ENCODE measurements around the gene RBBP8.

The RBBP8 gene

GRCh38 chr18:23020555-23021294 is 87.6 kb downstream of the RBBP8 start:
- no peak for TF ChIP-seq NFIC (IDR thresholded peaks at IDR 0.05)
- TF ChIP-seq MAX (IDR thresholded peaks at IDR 0.05), result no peak
- TF ChIP-seq CREB1 (IDR thresholded peaks at IDR 0.05; ENCODE audit: low read depth), result no peak
- TF ChIP-seq EGR1 (IDR thresholded peaks at IDR 0.05), result no peak
- TF ChIP-seq CEBPB (IDR thresholded peaks at IDR 0.05), result no peak
- TF ChIP-seq USF1 (IDR thresholded peaks at IDR 0.05), result no peak
- no peak for TF ChIP-seq REST (IDR thresholded peaks at IDR 0.05; ENCODE audit: low read depth)
- no peak for TF ChIP-seq RAD21 (IDR thresholded peaks at IDR 0.05; ENCODE audit: low read depth)
- no peak for TF ChIP-seq TEAD4 (IDR thresholded peaks at IDR 0.05)
- TF ChIP-seq TCF12 (IDR thresholded peaks at IDR 0.05; ENCODE audit: low read depth), result no peak
- TF ChIP-seq EP300 (IDR thresholded peaks at IDR 0.05; ENCODE audit: borderline replicate concordance), result no peak
- no peak for TF ChIP-seq FOXM1 (IDR thresholded peaks at IDR 0.05; ENCODE audit: borderline replicate concordance, low read depth)
- TF ChIP-seq YY1 (IDR thresholded peaks at IDR 0.05; ENCODE audit: low read depth), result no peak
- TF ChIP-seq ZBTB7A (IDR thresholded peaks at IDR 0.05; ENCODE audit: low read depth), result no peak
- TF ChIP-seq TAF1 (IDR thresholded peaks at IDR 0.05; ENCODE audit: low read depth), result no peak

GRCh38 chr18:23021623-23022022 is 88.5 kb downstream of the RBBP8 start:
- TF ChIP-seq TCF12 (IDR thresholded peaks at IDR 0.05; ENCODE audit: low read depth) (no peak), USF1 (IDR thresholded peaks at IDR 0.05) (no peak), TEAD4 (IDR thresholded peaks at IDR 0.05) (no peak), YY1 (IDR thresholded peaks at IDR 0.05; ENCODE audit: low read depth) (no peak), EP300 (IDR thresholded peaks at IDR 0.05; ENCODE audit: borderline replicate concordance) (no peak), REST (IDR thresholded peaks at IDR 0.05; ENCODE audit: low read depth) (no peak), TAF1 (IDR thresholded peaks at IDR 0.05; ENCODE audit: low read depth) (no peak), NFIC (IDR thresholded peaks at IDR 0.05) (no peak)

GRCh38 chr18:23032030-23032582 is 99.0 kb downstream of the RBBP8 start:
- no peak for TF ChIP-seq CEBPB (IDR thresholded peaks at IDR 0.05)
- no peak for TF ChIP-seq REST (IDR thresholded peaks at IDR 0.05; ENCODE audit: low read depth)
- no peak for TF ChIP-seq CREB1 (IDR thresholded peaks at IDR 0.05; ENCODE audit: low read depth)
- no peak for TF ChIP-seq USF1 (IDR thresholded peaks at IDR 0.05)

GRCh38 chr18:23033056-23033455 is 99.9 kb downstream of the RBBP8 start:
- 0 out of 2 replicates have a peak, but pooled peaks have one; percentile 46 for TF ChIP-seq NFIC (IDR thresholded peaks at IDR 0.05)
- TF ChIP-seq ZBTB7A (IDR thresholded peaks at IDR 0.05; ENCODE audit: low read depth), result no peak
